GM19397 (cell line): ENCODE measurements around the gene SPTAN1.
A peak's percentile ranks its signal among the peaks of the same experiment; 100 is the strongest.
"Not testable (repeated sequence)": the region's sequence is repeated elsewhere in the genome, so short reads cannot be mapped to it uniquely, and the experiment has no call there.

Experiments used
- ATAC-seq: cut with Tn5 transposase; IDR thresholded peaks from one replicate; pipeline ENCODE4 v1.9.1; 2021; ENCODE audit warnings: mild to moderate bottlenecking, moderate library complexity; ENCODE audit not compliant: unreplicated experiment

The SPTAN1 gene

GRCh38 chr9:128552153-128552743, at the start of gene SPTAN1:
Gene SPTAN1, plus strand, starts transcription at chr9:128552587. Its CDS starts 14,154 bp downstream, at chr9:128566741.
- ATAC-seq = peak; percentile 73

- ATAC-seq = not testable (repeated sequence)
Measured at GRCh38 chr9:128503415-128503825, 49.0 kb upstream of the SPTAN1 start.

GRCh38 chr9:128503870-128504269, 48.5 kb upstream of the SPTAN1 start:
- ATAC-seq = no peak

- peak; percentile 86 for ATAC-seq
Measured at GRCh38 chr9:128504485-128505413, 47.6 kb upstream of the SPTAN1 start, which contains the start of gene GLE1. Gene GLE1, plus strand, starts transcription at chr9:128504719. Its CDS starts 87 bp downstream, at chr9:128504806.

- no peak for ATAC-seq
Measured at GRCh38 chr9:128505414-128505765, 47.0 kb upstream of the SPTAN1 start.

GRCh38 chr9:128505906-128506305, 46.5 kb upstream of the SPTAN1 start:
- ATAC-seq = not testable (repeated sequence)

- no peak for ATAC-seq
Measured at GRCh38 chr9:128512820-128513219, 39.6 kb upstream of the SPTAN1 start.

GRCh38 chr9:128521956-128522355, 30.4 kb upstream of the SPTAN1 start:
- ATAC-seq = no peak

GRCh38 chr9:128523199-128523925, 29.0 kb upstream of the SPTAN1 start:
- ATAC-seq = no peak

- ATAC-seq = no peak
Measured at GRCh38 chr9:128526720-128527119, 25.7 kb upstream of the SPTAN1 start.

GRCh38 chr9:128528445-128529160, 23.8 kb upstream of the SPTAN1 start:
- ATAC-seq = no peak

- ATAC-seq = no peak
Measured at GRCh38 chr9:128529191-128529590, 23.2 kb upstream of the SPTAN1 start.

GRCh38 chr9:128532581-128532980, 19.8 kb upstream of the SPTAN1 start:
- ATAC-seq = no peak

GRCh38 chr9:128540634-128541360, 11.6 kb upstream of the SPTAN1 start:
- no peak for ATAC-seq

GRCh38 chr9:128546504-128546903, 5.9 kb upstream of the SPTAN1 start:
- no peak for ATAC-seq

- ATAC-seq = no peak
Measured at GRCh38 chr9:128548876-128549275, 3.5 kb upstream of the SPTAN1 start.

GRCh38 chr9:128550226-128550625, 2.2 kb upstream of the SPTAN1 start:
- no peak for ATAC-seq

- ATAC-seq = no peak
Measured at GRCh38 chr9:128550770-128551656, 1.4 kb upstream of the SPTAN1 start.

- ATAC-seq = no peak
Measured at GRCh38 chr9:128551657-128552152, 682 bp upstream of the SPTAN1 start.
